ENCODE data around the gene TMC1. TPM values are rescaled to one million over a fixed set of nuclear protein-coding genes. Genes with fewer than 3 reads are reported as not detected.

TMC1 gene
- total RNA-seq, 3 donors from 2014 or later, result 0.17 to 0.77 (median 0.19) TPM

DNA sequence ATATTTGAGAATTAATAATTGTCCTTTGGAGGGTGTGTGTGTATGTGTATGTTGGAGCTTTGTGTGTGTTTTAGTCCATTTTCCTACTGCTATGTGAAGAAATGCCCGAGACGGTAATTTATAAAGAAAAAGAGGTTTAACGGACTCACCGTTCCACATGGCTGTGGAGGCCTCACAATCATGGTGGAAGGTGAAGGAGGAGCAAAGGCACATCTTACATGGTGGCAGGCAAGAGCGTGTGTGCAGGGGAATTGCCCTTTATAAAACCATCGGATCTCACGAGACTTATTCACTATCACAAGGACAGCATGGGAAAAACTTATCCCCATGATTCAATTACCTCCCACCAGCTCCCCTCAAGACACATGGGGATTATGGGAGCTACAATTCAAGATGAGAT, 44.1 kb downstream of the TMC1 start:
- no peak for DNase-seq
- TF ChIP-seq, protein P1, sequence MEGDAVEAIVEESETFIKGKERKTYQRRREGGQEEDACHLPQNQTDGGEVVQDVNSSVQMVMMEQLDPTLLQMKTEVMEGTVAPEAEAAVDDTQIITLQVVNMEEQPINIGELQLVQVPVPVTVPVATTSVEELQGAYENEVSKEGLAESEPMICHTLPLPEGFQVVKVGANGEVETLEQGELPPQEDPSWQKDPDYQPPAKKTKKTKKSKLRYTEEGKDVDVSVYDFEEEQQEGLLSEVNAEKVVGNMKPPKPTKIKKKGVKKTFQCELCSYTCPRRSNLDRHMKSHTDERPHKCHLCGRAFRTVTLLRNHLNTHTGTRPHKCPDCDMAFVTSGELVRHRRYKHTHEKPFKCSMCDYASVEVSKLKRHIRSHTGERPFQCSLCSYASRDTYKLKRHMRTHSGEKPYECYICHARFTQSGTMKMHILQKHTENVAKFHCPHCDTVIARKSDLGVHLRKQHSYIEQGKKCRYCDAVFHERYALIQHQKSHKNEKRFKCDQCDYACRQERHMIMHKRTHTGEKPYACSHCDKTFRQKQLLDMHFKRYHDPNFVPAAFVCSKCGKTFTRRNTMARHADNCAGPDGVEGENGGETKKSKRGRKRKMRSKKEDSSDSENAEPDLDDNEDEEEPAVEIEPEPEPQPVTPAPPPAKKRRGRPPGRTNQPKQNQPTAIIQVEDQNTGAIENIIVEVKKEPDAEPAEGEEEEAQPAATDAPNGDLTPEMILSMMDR (IDR thresholded peaks at IDR 0.05), result no peak
- intact Hi-C loops (cut with DNase I, micrococcal nuclease), result no loop called here

DNA sequence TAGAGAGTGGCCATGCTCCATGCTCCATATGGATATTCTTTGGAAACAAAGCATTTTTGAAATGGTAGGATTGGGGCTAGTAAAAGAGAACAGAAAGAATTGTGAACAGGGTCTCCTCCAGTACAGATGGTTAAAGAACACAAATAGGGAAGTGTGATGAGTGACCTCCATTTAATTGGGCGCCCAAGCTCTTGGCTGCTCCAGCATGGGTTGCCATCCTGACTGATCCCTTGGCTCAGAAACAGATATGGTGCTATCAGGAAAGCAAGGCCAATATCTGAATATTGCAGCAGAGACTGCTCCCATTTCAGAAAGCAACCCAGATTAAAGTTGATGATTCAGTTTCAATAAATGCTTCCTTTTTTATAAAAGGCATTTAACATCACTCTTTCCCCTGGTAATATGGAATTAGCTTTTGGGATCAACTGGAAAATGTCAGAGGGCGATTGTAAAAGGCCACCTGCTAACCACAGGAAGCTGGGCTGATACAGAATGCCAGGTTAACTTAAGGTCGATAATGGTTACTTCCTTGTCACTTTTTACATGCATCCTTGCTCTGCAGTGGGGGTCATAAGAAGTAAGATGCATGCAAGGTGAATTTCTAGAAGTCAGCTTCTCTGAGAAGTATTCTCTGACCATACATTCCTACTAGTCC, 52.9 kb downstream of the TMC1 start:
- DNase-seq, result no peak
- intact Hi-C loops (cut with DNase I, micrococcal nuclease), result no loop called here
- no peak for ATAC-seq
- H3K4me3 ChIP-seq, result no peak overlapping the region
- H3K4me1 ChIP-seq (ENCODE audit: low read depth), result peaks cover 16% of the 10 kb centered on the region
- H3K9me3 ChIP-seq, result no peaks in the 10 kb centered on the region
- TF ChIP-seq, protein P1 (IDR thresholded peaks at IDR 0.05), result no peak
- no peaks in the 10 kb centered on the region for H3K36me3 ChIP-seq (ENCODE audit: low read depth)

More for the DNA sequence above, 44.1 kb downstream of the TMC1 start:
- no peak for ATAC-seq
- Histone ChIP-seq H3K9me3 (no peaks in the 10 kb centered on the region), H3K4me3 (no peak overlapping the region), H3K4me1 (ENCODE audit: low read depth) (no peaks in the 10 kb centered on the region), H3K36me3 (ENCODE audit: low read depth) (no peaks in the 10 kb centered on the region)

DNA sequence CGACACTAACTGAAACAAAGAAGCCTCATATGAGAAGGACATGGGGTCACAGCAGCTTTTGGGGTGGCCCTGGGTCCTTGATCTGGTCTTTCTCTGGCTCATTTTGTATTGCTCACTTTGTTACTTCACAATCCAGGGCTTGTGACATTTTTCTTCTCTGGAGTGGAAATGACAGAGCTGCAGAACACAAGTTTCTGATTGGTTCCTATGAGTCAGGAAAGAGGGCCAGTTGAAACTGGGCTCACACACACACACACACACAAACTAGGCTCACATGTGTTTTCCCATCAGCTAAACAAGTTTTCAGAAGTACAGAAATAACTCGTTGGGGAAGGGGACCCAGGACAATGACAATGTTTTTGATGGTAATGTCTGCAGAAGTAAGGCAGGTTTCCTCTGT, 54.3 kb downstream of the TMC1 start:
- H3K4me3 ChIP-seq, result no peak overlapping the region
- H3K9me3 ChIP-seq, result no peaks in the 10 kb centered on the region
- H3K4me1 ChIP-seq (ENCODE audit: low read depth), result peaks cover 16% of the 10 kb centered on the region
- TF ChIP-seq, protein P1 (IDR thresholded peaks at IDR 0.05), result no peak
- intact Hi-C loops (cut with DNase I, micrococcal nuclease), result no loop called here
- no peak for DNase-seq
- no peak for ATAC-seq
- H3K36me3 ChIP-seq (ENCODE audit: low read depth), result no peaks in the 10 kb centered on the region

DNA sequence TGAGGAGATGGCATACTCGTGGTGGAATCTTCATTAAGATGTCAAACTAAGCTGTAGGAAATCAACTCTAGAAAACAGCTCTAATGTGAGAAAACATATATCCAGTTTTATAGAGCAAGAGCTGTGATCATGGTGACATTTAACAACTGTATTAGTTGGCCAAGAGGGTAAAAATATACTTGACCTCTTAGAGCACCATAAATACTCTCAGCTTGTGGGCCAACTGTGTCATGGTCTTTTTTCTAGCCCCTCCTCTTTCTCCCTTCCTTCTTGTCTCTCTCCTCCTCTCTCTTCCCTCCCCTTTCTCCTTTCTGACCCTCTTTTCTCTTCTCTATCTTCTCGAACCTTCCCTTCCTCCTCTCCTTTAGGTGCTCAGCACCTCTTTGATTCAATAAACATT, 54.7 kb downstream of the TMC1 start:
- no peak for DNase-seq

DNA sequence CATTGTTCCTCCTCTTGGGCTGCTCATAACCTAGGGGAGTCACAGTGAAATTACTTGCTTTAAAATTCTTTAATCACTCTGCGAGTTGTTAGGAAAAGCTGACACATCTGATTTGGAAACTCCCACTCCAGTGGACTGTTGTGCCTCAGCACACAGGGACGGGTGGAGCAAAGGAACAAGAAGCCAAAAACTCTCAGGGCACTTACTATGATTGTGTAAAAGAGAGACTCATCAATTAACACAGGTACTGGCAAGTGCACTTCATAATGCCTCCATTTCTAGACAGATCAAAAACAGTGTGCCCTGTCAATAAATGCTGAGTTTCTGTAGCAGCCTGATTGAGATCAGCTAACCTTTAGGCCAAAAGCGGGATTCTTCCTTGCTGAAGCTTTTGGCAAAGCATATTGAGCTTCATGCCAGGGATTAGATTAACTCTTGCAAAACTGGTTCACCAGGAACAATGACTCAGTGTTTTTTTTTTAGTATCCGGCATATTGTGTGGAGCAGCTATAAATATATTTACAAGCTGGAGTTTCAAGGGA, 55.9 kb downstream of the TMC1 start:
- ATAC-seq, result peak; percentile 66
- intact Hi-C loops (cut with DNase I, micrococcal nuclease), result no loop called here
- no peak for DNase-seq
- H3K9me3 ChIP-seq, result no peaks in the 10 kb centered on the region
- TF ChIP-seq, protein P1 (IDR thresholded peaks at IDR 0.05), result no peak
- no peak overlapping the region for H3K4me3 ChIP-seq
- H3K36me3 ChIP-seq (ENCODE audit: low read depth), result no peaks in the 10 kb centered on the region
- H3K4me1 ChIP-seq (ENCODE audit: low read depth), result peaks cover 16% of the 10 kb centered on the region

More for the DNA sequence above, 54.7 kb downstream of the TMC1 start:
- TF ChIP-seq, protein P1 (IDR thresholded peaks at IDR 0.05), result no peak
- intact Hi-C loops (cut with DNase I, micrococcal nuclease), result no loop called here
- Histone ChIP-seq H3K4me1 (ENCODE audit: low read depth) (peaks cover 16% of the 10 kb centered on the region), H3K36me3 (ENCODE audit: low read depth) (no peaks in the 10 kb centered on the region), H3K4me3 (no peak overlapping the region), H3K9me3 (no peaks in the 10 kb centered on the region)
- ATAC-seq, result no peak
